ENCODE data around the gene BTRC.
A peak's percentile ranks its signal among the peaks of the same experiment; 100 is the strongest.

Gene BTRC

GRCh38 chr10:101550965-101551364, 197.0 kb downstream of the BTRC start:
- no peak for DNase-seq

DNA sequence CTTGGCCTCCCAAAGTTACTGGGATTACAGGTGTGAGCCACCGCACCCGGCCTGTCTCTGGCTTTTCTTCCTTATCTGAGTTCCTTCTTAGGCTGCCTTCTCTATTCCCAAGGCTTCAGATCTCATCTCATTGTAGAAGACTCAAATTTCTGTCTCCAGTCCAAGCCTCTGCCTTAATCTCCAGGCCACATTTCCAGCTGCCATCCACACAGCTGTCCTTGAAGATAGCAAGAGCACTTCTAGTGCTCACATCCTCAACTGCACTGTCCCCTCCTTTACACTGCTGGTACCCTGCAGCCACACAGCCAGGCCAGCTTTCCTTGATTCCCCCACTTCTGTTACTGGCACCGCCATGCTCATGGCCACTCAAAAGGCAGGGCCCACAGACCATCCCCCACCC, 198.5 kb downstream of the BTRC start:
- DNase-seq, result no peak

GRCh38 chr10:101557541-101557940, 203.6 kb downstream of the BTRC start:
- no peak for DNase-seq

- peak; percentile 37 for DNase-seq
Observed at GRCh38 chr10:101558204-101558603, 204.2 kb downstream of the BTRC start.

- peak; percentile 18 for DNase-seq
Observed at GRCh38 chr10:101558671-101559595, 205.0 kb downstream of the BTRC start.

DNA sequence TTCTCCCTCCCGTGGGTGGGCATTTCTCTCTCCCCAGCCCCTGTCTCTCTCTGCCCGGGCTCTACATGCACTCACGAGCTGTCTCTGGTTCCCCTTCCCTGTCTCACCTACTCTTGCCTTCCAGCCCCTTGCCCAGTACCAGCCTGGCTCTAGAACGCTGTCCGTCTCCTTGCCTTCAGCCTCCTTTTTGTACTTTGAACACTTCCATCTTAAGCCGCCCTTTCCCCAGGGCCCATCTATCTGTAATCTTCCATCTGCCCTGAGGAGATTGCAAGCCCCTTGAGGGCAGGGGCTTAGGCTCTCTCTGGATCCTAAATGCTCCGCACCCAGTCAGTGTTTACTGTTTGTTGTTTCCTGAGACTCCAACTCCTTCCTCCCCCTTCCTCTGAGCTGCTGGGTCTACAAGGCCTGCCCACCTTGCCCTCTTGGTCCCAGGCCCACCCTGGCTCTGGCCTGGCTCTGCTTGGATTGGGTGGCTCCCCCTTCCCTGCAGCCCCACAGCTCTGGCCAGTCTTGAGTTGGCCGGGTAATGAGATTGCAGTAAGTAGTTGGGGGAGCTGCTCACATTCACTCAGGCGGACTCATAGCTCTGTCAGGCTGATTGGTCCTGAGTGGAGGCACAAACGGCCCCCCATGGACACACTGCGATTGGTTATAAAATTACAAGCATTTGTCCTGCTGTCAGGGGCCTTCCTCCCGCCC, 205.8 kb downstream of the BTRC start:
- DNase-seq, result no peak

GRCh38 chr10:101560298-101561067, 206.5 kb downstream of the BTRC start:
- no peak for DNase-seq

DNA sequence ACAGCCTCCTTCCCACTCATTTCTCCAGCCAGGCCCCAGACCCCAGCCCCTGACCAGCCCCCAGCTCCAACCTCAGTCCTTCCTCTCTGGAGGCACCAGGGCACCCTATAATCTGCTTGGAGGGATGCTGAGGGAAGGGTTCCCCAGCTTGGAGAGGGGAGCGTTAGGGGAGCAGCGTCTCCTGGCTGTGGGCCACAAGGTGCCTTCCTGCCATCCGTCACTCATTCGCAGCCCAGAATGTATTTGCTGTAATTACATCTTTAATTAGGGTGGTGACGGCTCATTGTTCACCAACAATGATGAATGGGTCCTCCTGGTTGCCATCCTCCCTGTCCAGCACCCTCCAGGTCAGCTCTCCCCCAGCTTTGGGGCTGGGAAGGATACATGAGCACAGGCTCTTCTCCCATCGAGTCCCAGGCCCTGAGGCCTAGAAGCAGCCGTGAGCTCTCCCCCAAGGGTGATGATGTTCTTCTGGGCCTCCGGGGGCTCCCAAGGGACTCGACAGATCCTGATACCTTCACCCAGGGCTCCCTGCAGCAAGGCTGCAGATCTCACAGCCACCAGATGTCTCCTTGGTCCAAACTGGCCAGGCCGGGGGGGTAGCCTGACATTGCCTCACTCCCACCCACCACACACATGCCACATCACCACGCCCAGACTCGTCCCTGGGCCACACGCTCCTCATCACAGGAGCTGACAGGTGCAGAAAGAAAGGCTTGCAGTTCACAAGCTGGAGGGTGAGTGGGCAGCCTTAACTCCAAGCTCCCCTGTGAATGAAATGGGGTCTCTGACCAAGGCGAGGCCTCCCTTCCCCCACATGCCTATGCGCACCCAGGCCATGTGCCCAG, 207.3 kb downstream of the BTRC start:
- no peak for DNase-seq

GRCh38 chr10:101562231-101562630, 208.3 kb downstream of the BTRC start:
- no peak for DNase-seq

DNA sequence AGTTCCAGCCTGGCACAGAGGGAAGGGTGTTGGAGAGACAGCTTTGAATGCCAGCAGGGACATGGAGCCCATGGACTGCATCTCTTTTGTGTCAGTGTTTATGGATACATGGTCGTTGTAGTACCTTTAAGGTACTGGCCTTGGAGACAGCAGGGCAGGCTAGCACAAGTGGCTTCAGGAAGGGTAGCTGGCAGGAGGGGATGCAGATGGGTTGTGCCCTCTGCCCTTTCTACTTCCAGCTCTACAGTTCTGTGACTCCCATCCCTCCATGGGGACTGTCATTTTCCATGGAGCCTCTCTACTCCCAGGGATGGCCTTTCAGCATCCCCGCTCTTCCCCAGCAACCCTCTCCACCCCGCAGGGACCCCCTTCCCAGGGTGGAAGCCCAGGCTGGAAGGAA, 209.0 kb downstream of the BTRC start:
- DNase-seq, result no peak

- no peak for DNase-seq
Observed at GRCh38 chr10:101563497-101564040, 209.6 kb downstream of the BTRC start.

DNA sequence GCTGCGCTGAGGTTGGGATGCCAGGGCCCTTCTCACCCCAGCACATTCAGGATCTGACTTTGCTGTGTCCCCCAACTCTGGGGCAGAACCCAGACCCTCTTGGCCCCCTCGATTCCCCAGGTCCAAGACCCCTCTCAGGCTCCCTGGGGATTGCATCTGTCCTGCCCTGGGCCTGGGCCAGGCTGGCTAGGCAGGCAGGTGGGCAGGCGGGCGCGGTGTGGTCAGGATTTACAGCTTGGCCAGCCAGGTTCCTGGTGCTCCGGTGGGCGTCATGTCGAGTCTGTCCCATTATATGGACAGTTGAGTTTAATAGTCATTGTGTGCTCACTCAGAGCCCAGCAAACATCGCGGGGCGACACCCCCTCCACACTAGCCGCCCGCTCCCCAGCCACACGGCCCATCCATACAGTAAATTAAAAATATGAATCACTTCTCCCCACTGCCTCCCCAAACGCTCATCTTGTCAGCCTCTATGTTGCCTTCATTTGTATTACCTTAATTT, 210.6 kb downstream of the BTRC start:
- DNase-seq, result no peak

- DNase-seq, result no peak
Observed at GRCh38 chr10:101565370-101565900, 211.5 kb downstream of the BTRC start.

DNA sequence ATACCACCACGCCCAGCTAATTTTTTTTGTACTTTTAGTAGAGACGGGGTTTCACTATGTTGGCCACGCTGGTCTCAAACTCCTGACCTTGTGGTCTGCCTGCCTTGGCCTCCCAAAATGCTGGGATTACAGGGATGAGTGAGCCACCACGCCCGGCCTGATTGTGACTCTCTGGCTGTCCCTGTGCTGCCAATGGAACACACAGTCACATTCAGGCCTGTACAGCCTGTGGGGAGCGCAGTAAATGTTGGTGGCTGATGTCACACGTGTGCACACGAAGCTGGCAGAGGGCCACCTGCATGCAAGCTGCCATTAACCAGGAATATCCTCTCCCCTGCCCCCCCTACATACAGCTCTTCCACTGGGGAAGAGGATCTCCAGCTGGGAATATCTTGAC, 212.0 kb downstream of the BTRC start:
- DNase-seq, result no peak

GRCh38 chr10:101566333-101567164, 212.6 kb downstream of the BTRC start:
- no peak for DNase-seq

GRCh38 chr10:101567165-101568006, 213.4 kb downstream of the BTRC start:
- DNase-seq, result no peak

DNA sequence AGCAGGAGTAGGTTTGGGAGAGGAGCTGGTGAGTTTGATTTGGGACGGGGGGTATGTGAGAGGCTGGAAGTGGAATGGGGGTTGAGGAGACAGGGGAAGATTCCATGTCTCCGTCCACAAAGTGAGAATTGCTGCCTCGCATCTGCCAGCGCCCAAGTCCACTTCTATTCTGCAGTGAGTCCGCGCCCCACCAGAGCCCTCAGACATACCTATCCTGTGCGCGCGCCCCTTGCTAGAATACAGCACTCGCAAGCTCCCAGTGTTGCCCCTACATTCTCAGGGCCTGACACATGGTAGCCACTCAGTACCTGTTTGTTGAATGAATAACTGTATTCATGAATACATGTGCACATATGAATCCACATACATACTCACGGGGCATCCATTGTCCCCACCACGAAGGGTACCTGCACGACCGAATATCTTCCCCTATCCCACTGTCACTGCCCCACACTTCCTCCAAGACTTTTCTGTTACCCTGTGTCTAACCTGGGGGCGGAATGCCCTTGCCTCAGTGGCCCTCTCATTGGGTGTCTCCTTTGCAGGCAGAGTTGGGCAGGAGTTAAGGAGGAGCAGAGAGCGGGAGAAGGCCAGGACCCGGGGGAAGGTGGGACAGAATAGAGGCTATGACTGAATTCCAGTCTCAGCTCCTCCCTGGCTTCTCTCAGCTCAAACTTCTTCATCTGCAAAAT, 214.2 kb downstream of the BTRC start:
- DNase-seq, result no peak

GRCh38 chr10:101569323-101569621, 215.3 kb downstream of the BTRC start:
- DNase-seq, result no peak
